GM13976 (cell line): ENCODE measurements around the gene BRI3.

ENCODE experiments used
- DNase-seq: peaks from one replicate; pipeline ENCODE4 v3.0.0; 2012; ENCODE audit warnings: low spot score
- CTCF ChIP-seq: IDR thresholded peaks from 2 replicates; pipeline ENCODE4 v1.5.1; 2012; ENCODE audit warnings: borderline replicate concordance, mild to moderate bottlenecking; ENCODE audit not compliant: insufficient read depth; ENCODE audit errors: extremely low read depth, missing control alignments, control extremely low read depth
- in situ Hi-C: fragments of 300-500 bp; cut with MboI; formaldehyde crosslinking; loops from one replicate; pipeline ENCODE4 v1.12.0; 2022; ENCODE audit warnings: low sequenced_read_pairs, mixed read lengths, inconsistent platforms; ENCODE audit not compliant: unreplicated experiment

BRI3 gene

GRCh38 chr7:98303906-98304305 lies 22.4 kb downstream of the BRI3 start:
- TF ChIP-seq CTCF, result no peak
- in situ Hi-C loops, result loop anchor here (10.0 kb wide), 1 partner anchor 91 kb away; no protein-coding TSS in a partner anchor
- no peak for DNase-seq

DNA sequence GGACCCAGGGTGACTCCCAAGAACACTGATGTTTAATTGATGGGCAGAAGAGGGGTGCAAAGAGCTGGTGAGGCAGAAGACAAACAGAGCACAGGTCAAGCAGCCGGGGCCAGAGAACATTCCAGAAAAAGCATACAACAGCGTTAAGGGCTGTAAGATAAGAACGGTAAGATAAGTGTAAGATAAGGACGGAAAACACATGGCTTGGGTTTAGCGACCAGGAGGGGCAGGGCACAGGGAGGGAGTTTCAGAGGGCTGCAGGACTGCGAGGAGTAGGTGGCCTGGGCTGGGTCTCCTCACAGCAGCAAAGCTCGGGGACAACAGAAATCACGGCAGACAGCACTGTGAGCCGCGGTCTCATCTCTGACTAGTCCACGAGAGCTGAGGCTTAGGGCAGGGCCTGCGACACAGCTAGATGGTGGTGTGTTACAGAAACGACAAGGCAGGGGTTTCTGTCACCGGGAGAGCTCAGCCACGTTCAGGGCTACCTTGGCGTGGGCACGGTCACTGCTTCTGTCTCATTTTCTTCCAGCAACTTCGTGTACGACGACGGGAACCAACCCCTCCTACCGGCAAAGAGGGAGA lies 24.6 kb downstream of the BRI3 start:
- in situ Hi-C loops, result loop anchor here (10.0 kb wide), 1 partner anchor 89 kb away; no protein-coding TSS in a partner anchor
- DNase-seq, result no peak
- no peak for TF ChIP-seq CTCF

GRCh38 chr7:98307971-98308466 lies 26.5 kb downstream of the BRI3 start:
- DNase-seq, result no peak
- in situ Hi-C loops, result loop anchor here (10.0 kb wide), 1 partner anchor 87 kb away; no protein-coding TSS in a partner anchor
- no peak for TF ChIP-seq CTCF

- TF ChIP-seq CTCF, result no peak
- in situ Hi-C loops, result loop anchor here (10.0 kb wide), 1 partner anchor 85 kb away; no protein-coding TSS in a partner anchor
- DNase-seq, result no peak
Observed at GRCh38 chr7:98309566-98309965, 28.1 kb downstream of the BRI3 start.

DNA sequence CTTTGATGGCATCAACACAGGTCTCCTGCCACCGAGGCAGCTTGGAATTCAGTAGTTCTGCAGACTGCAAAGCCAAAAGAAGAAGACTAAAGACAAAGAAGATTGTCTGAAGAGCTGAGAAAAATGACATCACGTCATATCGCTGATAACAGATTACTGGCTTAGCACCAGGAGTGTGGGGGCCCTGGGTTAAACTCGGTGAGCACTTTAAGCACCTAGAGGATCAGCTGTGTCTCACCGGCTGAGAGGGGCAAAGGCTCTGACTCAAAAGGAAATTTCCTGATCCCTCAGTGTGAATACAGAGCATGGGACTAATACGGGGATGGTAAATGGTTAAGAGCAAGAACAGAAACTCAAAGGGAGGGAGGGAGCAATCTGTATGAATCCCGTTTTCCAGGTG lies 30.7 kb downstream of the BRI3 start:
- in situ Hi-C loops, result no loop called here
- no peak for TF ChIP-seq CTCF
- DNase-seq, result no peak

GRCh38 chr7:98314469-98314868 lies 33.0 kb downstream of the BRI3 start:
- no peak for TF ChIP-seq CTCF
- peak; percentile 61 for DNase-seq
- in situ Hi-C loops, result no loop called here
